Measurements from ENCODE around the gene KCNB1.

GRCh38 chr20:49337357-49337756 is 145.1 kb downstream of the KCNB1 start:
- TF ChIP-seq CTCF (IDR thresholded peaks at IDR 0.05) = no peak
- no peak for TF ChIP-seq ZFX (IDR thresholded peaks at IDR 0.05; ENCODE audit: borderline replicate concordance)

Data from 22Rv1 (cell line).